Upper lobe of left lung (tissue), 6 donors: ENCODE data around the gene ZNF669. TPM values are rescaled to one million over a fixed set of nuclear protein-coding genes. Genes with fewer than 3 reads are reported as not detected.
"Not testable (repeated sequence)": the region's sequence is repeated elsewhere in the genome, so short reads cannot be mapped to it uniquely, and the experiment has no call there.

Source experiments
- ATAC-seq, 2 donors: fragments of 200-7000 bp; cut with Tn5 transposase; one replicate each; pipeline ENCODE4 v1.9.1; 2022; ENCODE audit warnings: mild to moderate bottlenecking in 2 of 2, moderate library complexity in 2 of 2; ENCODE audit not compliant: low FRiP score in 2 of 2
- DNase-seq, 2 donors: peaks; one replicate each; pipeline ENCODE4 v3.0.0-alpha.2; 2019 to 2020
- H3K27ac ChIP-seq, 4 donors: fragments of 200-600 bp; sonication (generic); one replicate each; pipeline ENCODE4 v1.5.1; 2016 to 2019
- H3K27me3 ChIP-seq, 4 donors: fragments of 200-600 bp; sonication (generic); one replicate each; pipeline ENCODE4 v1.5.1; 2017 to 2019
- H3K36me3 ChIP-seq, 4 donors: fragments of 200-600 bp; sonication (generic); one replicate each; pipeline ENCODE4 v1.5.1; 2016 to 2019
- H3K4me1 ChIP-seq, 4 donors: fragments of 200-600 bp; sonication (generic); one replicate each; pipeline ENCODE4 v1.5.1; 2018 to 2019
- H3K4me3 ChIP-seq, 4 donors: fragments of 200-600 bp; sonication (generic); one replicate each; pipeline ENCODE4 v1.5.1; 2017 to 2019; ENCODE audit warnings: mild to moderate bottlenecking in 2 of 4, moderate library complexity in 1 of 4
- H3K9me3 ChIP-seq, 4 donors: fragments of 200-600 bp; sonication (generic); one replicate each; pipeline ENCODE4 v1.5.1; 2018 to 2019
- CTCF ChIP-seq, 6 experiments: fragments of 450-650 bp in 4 of 6; fragments of 200-600 bp in 2 of 6; sonication (generic) in 2 of 6; IDR thresholded peaks; one replicate each; pipeline ENCODE4 v1.5.1; 2016 to 2019; ENCODE audit warnings: antibody characterized with exemption in 6 of 6
- EP300 ChIP-seq, 4 donors: sonication (generic); formaldehyde crosslinking; IDR thresholded peaks; one replicate each; pipeline ENCODE4 v1.5.1; 2017; ENCODE audit warnings: antibody characterized with exemption in 4 of 4, control low read depth in 2 of 4
- POLR2A ChIP-seq, 4 donors: fragments of 450-650 bp; IDR thresholded peaks; one replicate each; pipeline ENCODE4 v1.5.1; 2016 to 2017; ENCODE audit warnings: antibody characterized with exemption in 4 of 4, mild to moderate bottlenecking in 2 of 4
- POLR2AphosphoS5 ChIP-seq, 2 donors: sonication (generic); formaldehyde crosslinking; IDR thresholded peaks; one replicate each; pipeline ENCODE4 v1.5.1; 2017; ENCODE audit warnings: antibody characterized with exemption in 2 of 2
- WGBS, 2 donors: methylation state at CpG; one replicate each; pipeline ENCODE4 v1.1.5; 2017 to 2018; 5-methylcytosine and 5-hydroxymethylcytosine counted together
- total RNA-seq, 6 donors: library from RNA; depleted of rRNA in 4 of 6; stranded (reverse); fragments of >200 nt in 4 of 6; gene quantifications; one replicate each; pipeline versions ENCODE4 v1.1.0 to v1.2.1, GENCODE V29; 2016 to 2021
- donor health status: DM: no; HTN: no; CAD: no; lungs with moderate emphysema.
- donor health status: DM: no; HTN: yes; CAD: no; lungs with severe emphysema.

ZNF669 gene
- 10 to 100 TPM in 1 of 6 donors, 1 to 10 TPM in 5; 2.3 to 11.5 (median 6.9) TPM for total RNA-seq

- no peaks in the 10 kb centered on the region for H3K27me3 ChIP-seq
- H3K9me3 ChIP-seq, result peaks cover 7 to 35% (median 32%) of the 10 kb centered on the region in 4 donors
- DNase-seq, result peak; percentile 97
- H3K36me3 ChIP-seq, result peaks cover 14 to 32% (median 26%) of the 10 kb centered on the region in 4 donors
- H3K4me1 ChIP-seq, result peaks cover 4 to 19% (median 9%) of the 10 kb centered on the region in 4 donors
- ATAC-seq, result peak; percentile 99 to 100
- peak in 2 of 6 experiments; percentile 7 to 10 for TF ChIP-seq CTCF (IDR thresholded peaks at IDR 0.05)
- peak; percentile 84 to 88 for TF ChIP-seq POLR2AphosphoS5 (IDR thresholded peaks at IDR 0.05)
- TF ChIP-seq EP300 (IDR thresholded peaks at IDR 0.05), result peak in 2 of 4 donors; percentile 7 to 53
- TF ChIP-seq POLR2A (IDR thresholded peaks at IDR 0.05), result peak in 3 of 4 donors; percentile 60 to 84 (median 82)
- peak within 1 kb of the TSS; percentile 62 to 85 (median 76) for H3K4me3 ChIP-seq
- peak within 1 kb of the TSS; percentile 88 to 91 (median 91) for H3K27ac ChIP-seq
- 0% methylated on average over 18 to 51 of the region's 58 CpGs for WGBS, 2 donors
Observed at GRCh38 chr1:247103859-247104591, at the start of gene ZNF669. Gene ZNF669 (minus strand): TSS chr1:247104356. CDS start chr1:247104199, 157 bp downstream.

GRCh38 chr1:247147781-247148180, 43.6 kb upstream of the ZNF669 start:
- Histone ChIP-seq H3K9me3 (peaks cover 50 to 98% (median 87%) of the 10 kb centered on the region in 4 donors), H3K36me3 (peaks cover 0 to 10% (median 2%) of the 10 kb centered on the region in 4 donors), H3K4me3 (no peak overlapping the region), H3K4me1 (no peaks in the 10 kb centered on the region), H3K27me3 (no peaks in the 10 kb centered on the region), H3K27ac (no peak overlapping the region)
- DNase-seq (no peak), ATAC-seq (no peak)
- no peak for TF ChIP-seq EP300 (IDR thresholded peaks at IDR 0.05)
- TF ChIP-seq POLR2AphosphoS5 (IDR thresholded peaks at IDR 0.05), result no peak
- no peak for TF ChIP-seq CTCF (IDR thresholded peaks at IDR 0.05)
- TF ChIP-seq POLR2A (IDR thresholded peaks at IDR 0.05), result no peak
- 87 to 96% methylated on average over 2 of the region's 2 CpGs for WGBS, 2 donors

- H3K4me1 ChIP-seq, H3K36me3 ChIP-seq, ATAC-seq, H3K4me3 ChIP-seq, H3K27me3 ChIP-seq, H3K27ac ChIP-seq, DNase-seq: not testable (repeated sequence)
- WGBS, 2 donors, result 96 to 97% methylated on average over 10 of the region's 10 CpGs
- H3K9me3 ChIP-seq, result peaks cover 49 to 96% (median 84%) of the 10 kb centered on the region in 4 donors
Observed at GRCh38 chr1:247147120-247147519, 43.0 kb upstream of the ZNF669 start.

GRCh38 chr1:247146671-247147070, 42.5 kb upstream of the ZNF669 start:
- no peak for DNase-seq
- H3K27ac ChIP-seq, result no peak overlapping the region
- ATAC-seq, result no peak
- H3K9me3 ChIP-seq, result peaks cover 50 to 96% (median 87%) of the 10 kb centered on the region in 4 donors
- H3K4me3 ChIP-seq, result no peak overlapping the region
- peaks cover 0 to 14% (median 4%) of the 10 kb centered on the region in 4 donors for H3K36me3 ChIP-seq
- 99 to 100% methylated on average over 3 of the region's 3 CpGs for WGBS, 2 donors
- TF ChIP-seq POLR2A (IDR thresholded peaks at IDR 0.05), result no peak
- TF ChIP-seq EP300 (IDR thresholded peaks at IDR 0.05), result no peak
- TF ChIP-seq CTCF (IDR thresholded peaks at IDR 0.05), result no peak
- no peak for TF ChIP-seq POLR2AphosphoS5 (IDR thresholded peaks at IDR 0.05)
- no peaks in the 10 kb centered on the region for H3K4me1 ChIP-seq
- H3K27me3 ChIP-seq, result no peaks in the 10 kb centered on the region

GRCh38 chr1:247145279-247145678, 41.1 kb upstream of the ZNF669 start:
- no peak for ATAC-seq
- H3K4me3 ChIP-seq, result no peak overlapping the region
- H3K27me3 ChIP-seq, result no peaks in the 10 kb centered on the region
- no peak for TF ChIP-seq CTCF (IDR thresholded peaks at IDR 0.05)
- no peak for TF ChIP-seq POLR2A (IDR thresholded peaks at IDR 0.05)
- no peak for TF ChIP-seq POLR2AphosphoS5 (IDR thresholded peaks at IDR 0.05)
- TF ChIP-seq EP300 (IDR thresholded peaks at IDR 0.05), result no peak
- H3K9me3 ChIP-seq, result peaks cover 48 to 96% (median 92%) of the 10 kb centered on the region in 4 donors
- H3K4me1 ChIP-seq, result no peaks in the 10 kb centered on the region
- H3K36me3 ChIP-seq, result peaks cover 0 to 17% (median 6%) of the 10 kb centered on the region in 4 donors
- 94 to 95% methylated on average over 6 of the region's 6 CpGs for WGBS, 2 donors
- DNase-seq, result no peak
- H3K27ac ChIP-seq, result no peak overlapping the region

GRCh38 chr1:247139557-247139956, 35.4 kb upstream of the ZNF669 start:
- not testable (repeated sequence) for H3K4me1 ChIP-seq, ATAC-seq, DNase-seq, H3K4me3 ChIP-seq, H3K27ac ChIP-seq, H3K27me3 ChIP-seq, H3K36me3 ChIP-seq
- H3K9me3 ChIP-seq, result peaks cover 62 to 95% (median 87%) of the 10 kb centered on the region in 4 donors
